Measurements from ENCODE around the gene MAP7D3. TPM values are rescaled to one million over a fixed set of nuclear protein-coding genes. Genes with fewer than 3 reads are reported as not detected.

Gene MAP7D3
- total and polyA plus RNA-seq, 2 of the 8 experiments (the other 6 are each of a cell fraction or from before 2014, with no cell fraction given): 4.8 to 19.6 TPM

DNA sequence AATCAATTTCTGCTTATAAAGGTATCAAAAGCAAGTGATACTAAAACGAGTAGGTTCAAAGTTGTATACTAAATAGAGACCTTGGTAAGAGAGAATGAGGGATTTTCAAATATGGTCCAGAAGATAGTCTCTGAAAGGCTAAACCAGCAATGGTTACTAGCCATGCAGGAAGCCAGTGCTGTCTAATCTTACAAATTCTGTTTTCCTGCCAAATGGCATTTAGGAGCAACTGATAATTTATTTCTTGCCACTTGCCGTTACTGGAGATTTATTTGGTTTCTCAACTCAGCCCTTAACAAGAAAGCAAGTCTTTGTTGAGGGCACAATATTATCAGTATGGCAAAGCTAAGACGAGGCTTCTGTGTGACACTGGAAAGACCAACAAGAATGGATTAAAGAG lies 47.2 kb downstream of the MAP7D3 start:
- Histone ChIP-seq H3K18ac (ENCODE audit: extremely low read depth, low read length) (no peak overlapping the region), H2AFZ (ENCODE audit: low read length) (no peak overlapping the region), H3K14ac (ENCODE audit: insufficient read length) (no peak overlapping the region), H3K4me3 (ENCODE audit: extremely low read depth in 1 of 4, insufficient read depth in 2 of 4, low read depth in 3 of 4, low read length in 4 of 4) (no peak overlapping the region), H3K23ac (ENCODE audit: insufficient read length) (no peak overlapping the region), H3K79me2 (ENCODE audit: control insufficient read depth in 1 of 2, insufficient read depth in 2 of 2, low read length in 2 of 2) (no peaks in the 10 kb centered on the region), H4K20me1 (replicated peaks in 1 of 2; ENCODE audit: control insufficient read depth in 1 of 2, insufficient read depth in 2 of 2, low read length in 2 of 2) (peaks cover 0 to 2% of the 10 kb centered on the region in 2 experiments), H2BK15ac (ENCODE audit: low read length) (no peak overlapping the region), H3K27ac (ENCODE audit: low read depth, low read length) (no peak overlapping the region), H3K36me3 (ENCODE audit: control insufficient read depth in 2 of 4, insufficient read depth in 4 of 4, low read length in 3 of 4) (peaks cover 0 to 11% (median 0%) of the 10 kb centered on the region in 4 experiments; a peak in 2 of 8 replicates), H2BK120ac (replicated peaks; ENCODE audit: low read depth, low read length) (no peak overlapping the region), H2BK12ac (ENCODE audit: low read depth, low read length) (no peak overlapping the region), H3K4me1 (replicated peaks in 1 of 4; ENCODE audit: control insufficient read depth in 3 of 4, insufficient read depth in 4 of 4, low read length in 3 of 4) (peaks cover 0 to 7% (median 2%) of the 10 kb centered on the region in 4 experiments; a peak in 3 of 7 replicates), H3K9me3 (ENCODE audit: insufficient read depth in 2 of 2, low read depth in 1 of 2, low read length in 1 of 2) (no peaks in the 10 kb centered on the region), H4K5ac (ENCODE audit: insufficient read length, low read depth, low read length) (no peak overlapping the region), H3K27me3 (replicated peaks in 1 of 4; ENCODE audit: control insufficient read depth in 3 of 4, extremely low read depth in 1 of 4, insufficient read depth in 3 of 4, low read length in 3 of 4) (no peaks in the 10 kb centered on the region), H3K4ac (replicated peaks; ENCODE audit: insufficient read length, low read depth, low read length) (no peak overlapping the region), H3K79me1 (ENCODE audit: low read depth, low read length) (no peaks in the 10 kb centered on the region), H3K23me2 (ENCODE audit: low read depth, low read length) (no peaks in the 10 kb centered on the region), H4K91ac (replicated peaks; ENCODE audit: insufficient read length, low read length) (no peak overlapping the region), H3K9ac (replicated peaks in 1 of 4; ENCODE audit: extremely low read depth in 1 of 4, low read depth in 3 of 4, low read length in 3 of 4) (no peak overlapping the region), H3K56ac (replicated peaks; ENCODE audit: insufficient read length, low read depth, low read length) (no peak overlapping the region), H4K8ac (ENCODE audit: extremely low read depth, insufficient read depth, low read length) (no peak overlapping the region), H2BK20ac (ENCODE audit: low read length) (no peak overlapping the region), H2BK5ac (ENCODE audit: low read depth, low read length) (no peak overlapping the region), H2AK5ac (ENCODE audit: low read depth, low read length) (no peak overlapping the region), H3K4me2 (ENCODE audit: insufficient read depth in 1 of 2, low read depth in 2 of 2, low read length in 2 of 2) (no peak overlapping the region)
- WGBS, 2 experiments (ENCODE audit: extremely low coverage in 1 of 2, insufficient coverage in 1 of 2, insufficient read length in 1 of 2, insufficient replicate concordance in 2 of 2, low coverage in 1 of 2, low lambda C conversion rate in 2 of 2, missing lambda C conversion rate in 1 of 2): 77% methylated on average over 2 of the region's 3 CpGs; no CpG with 5 or more reads in 1 of the 2 experiments
- DNase-seq (ENCODE audit: low read depth in 1 of 2, low spot score in 2 of 2) (no peak), FAIRE-seq (no peak)
- ChIA-PET CTCF (ENCODE audit: partially characterized antibody) (interaction anchor here (1.1 kb wide), 1 partner anchor 176 kb away, joined by 4 read pairs; no protein-coding TSS in a partner anchor), POLR2A (ENCODE audit: partially characterized antibody) (no interaction called here)
- TF ChIP-seq, protein P1, sequence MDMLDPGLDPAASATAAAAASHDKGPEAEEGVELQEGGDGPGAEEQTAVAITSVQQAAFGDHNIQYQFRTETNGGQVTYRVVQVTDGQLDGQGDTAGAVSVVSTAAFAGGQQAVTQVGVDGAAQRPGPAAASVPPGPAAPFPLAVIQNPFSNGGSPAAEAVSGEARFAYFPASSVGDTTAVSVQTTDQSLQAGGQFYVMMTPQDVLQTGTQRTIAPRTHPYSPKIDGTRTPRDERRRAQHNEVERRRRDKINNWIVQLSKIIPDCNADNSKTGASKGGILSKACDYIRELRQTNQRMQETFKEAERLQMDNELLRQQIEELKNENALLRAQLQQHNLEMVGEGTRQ (IDR thresholded peaks at IDR 0.05; ENCODE audit: low read length): no peak
- no peak for TF ChIP-seq BRCA1 (IDR thresholded peaks at IDR 0.05; ENCODE audit: low read depth, low read length)
- TF ChIP-seq SIN3A (conservative IDR thresholded peaks at IDR 0.05 in 1 of 2, IDR thresholded peaks at IDR 0.05 in 1 of 2; ENCODE audit: low read depth in 1 of 2, low read length in 2 of 2): no peak
- no peak for TF ChIP-seq HDAC6 (IDR thresholded peaks at IDR 0.05; ENCODE audit: low read depth, low read length)
- no peak for TF ChIP-seq SIRT6 (IDR thresholded peaks at IDR 0.05; ENCODE audit: low read length)
- TF ChIP-seq HDAC2 (IDR thresholded peaks at IDR 0.05; ENCODE audit: borderline replicate concordance in 1 of 2, low read depth in 2 of 2, low read length in 2 of 2): no peak
- no peak for TF ChIP-seq POLR2AphosphoS5 (IDR thresholded peaks at IDR 0.05; ENCODE audit: low read depth, low read length)
- TF ChIP-seq RXRA (IDR thresholded peaks at IDR 0.05; ENCODE audit: insufficient read depth, low read depth, low read length): no peak
